K562 (cell line): ENCODE data around the gene TUB. TPM values are rescaled to one million over a fixed set of nuclear protein-coding genes. Genes with fewer than 3 reads are reported as not detected.

Experiments
- ATAC-seq: fragments of 200-7000 bp; cut with Tn5 transposase; 3 replicates; pipeline ENCODE4 v1.9.1; 2020; ENCODE audit warnings: moderate library complexity
- BruUV-seq: library from RNA; stranded (reverse); fragments of 400-500 nt; replicated peaks from 2 replicates; lab custom pipeline; 2021; lab: Mats Ljungman, UMichigan
- CTCF ChIA-PET: fragments of 300-600 bp; formaldehyde crosslinking; extraction: SDS; loops from one replicate; lab custom pipeline; 2021; ENCODE audit warnings: low intra/inter-chr PET ratio; lab: Yijun Ruan, JAX
- POLR2A ChIA-PET: fragments of 300-600, 350-650 bp; sonication (Branson Sonifier 250); formaldehyde crosslinking; extraction: SDS; loops from one replicate; lab custom pipeline; 2021; ENCODE audit warnings: antibody characterized with exemption, inconsistent platforms; lab: Yijun Ruan, JAX
- DNase-seq, 4 experiments: peaks; one replicate each; pipeline versions ENCODE4 v3.0.0 to v3.0.0-alpha.2; 2011 to 2018; ENCODE audit warnings: low spot score in 3 of 4, mixed read lengths in 3 of 4; ENCODE audit errors: extremely low read depth in 1 of 4
- FAIRE-seq: peaks from 2 replicates; lab custom pipeline; 2011; peaks lifted over from hg19 to GRCh38; lab: Jason Lieb, UNC
- H2AFZ ChIP-seq: 2 replicates; pipeline ENCODE4 v1.6.0; 2011; ENCODE audit warnings: low read depth, low read length, control low read depth, inconsistent platforms
- H3K27ac ChIP-seq: fragments of 200-600 bp; 3 replicates; pipeline ENCODE4 v1.8.0; 2011; ENCODE audit warnings: low read depth, mild to moderate bottlenecking, control low read depth, inconsistent platforms, low read length, moderate library complexity, mixed read lengths; ENCODE audit errors: extremely low read depth
- H3K27me3 ChIP-seq, 2 experiments: fragments of 300-600 bp in 1 of 2; 2 replicates in 1 of 2; 3 replicates in 1 of 2; pipeline versions ENCODE4 v1.6.0 to v1.8.0; 2011; ENCODE audit warnings: inconsistent platforms in 2 of 2, low read length in 2 of 2, mild to moderate bottlenecking in 1 of 2, mixed read lengths in 1 of 2, moderate library complexity in 1 of 2; ENCODE audit not compliant: control insufficient read depth in 2 of 2, insufficient read depth in 2 of 2
- H3K36me3 ChIP-seq: fragments of 300-600 bp; 3 replicates; pipeline ENCODE4 v1.8.0; 2011; ENCODE audit warnings: mild to moderate bottlenecking, low read length, inconsistent platforms; ENCODE audit not compliant: control insufficient read depth, insufficient read depth
- H3K4me1 ChIP-seq, 2 experiments: fragments of 200-600 bp in 1 of 2; replicated peaks in 1 of 2; 2 replicates in 1 of 2; 3 replicates in 1 of 2; pipeline versions ENCODE4 v1.5.1 to v1.8.0; 2011; ENCODE audit warnings: inconsistent platforms in 2 of 2, low read length in 2 of 2, mild to moderate bottlenecking in 1 of 2, mixed read lengths in 1 of 2, moderate library complexity in 1 of 2; ENCODE audit not compliant: control insufficient read depth in 2 of 2, insufficient read depth in 2 of 2
- H3K4me2 ChIP-seq: 2 replicates; pipeline ENCODE4 v1.6.1; 2011; ENCODE audit warnings: low read length, control low read depth, inconsistent platforms, mixed read lengths; ENCODE audit not compliant: insufficient read depth
- H3K4me3 ChIP-seq: fragments of 200-600 bp; sonication (generic), shearing (Covaris generic); 2 replicates; pipeline ENCODE4 v1.5.1; 2016; ENCODE audit warnings: control low read depth, inconsistent platforms
- H3K79me2 ChIP-seq: fragments of 200-600 bp; 3 replicates; pipeline ENCODE4 v1.8.0; 2011; ENCODE audit warnings: low read length, inconsistent platforms; ENCODE audit not compliant: control insufficient read depth, insufficient read depth
- H3K9ac ChIP-seq, 2 experiments: 2 replicates each; pipeline versions ENCODE4 v1.6.0 to v1.6.1; 2011; ENCODE audit warnings: low read depth in 2 of 2, low read length in 2 of 2, control low read depth in 1 of 2, inconsistent platforms in 1 of 2, mild to moderate bottlenecking in 1 of 2, mixed read lengths in 1 of 2; ENCODE audit not compliant: insufficient read depth in 1 of 2
- H3K9me1 ChIP-seq: one replicate; pipeline ENCODE4 v1.6.0; 2011; ENCODE audit warnings: inconsistent platforms, mild to moderate bottlenecking, low read length, moderate library complexity; ENCODE audit not compliant: control insufficient read depth, insufficient read depth
- H3K9me3 ChIP-seq: replicated peaks from 2 replicates; pipeline ENCODE4 v1.5.1; 2011; ENCODE audit warnings: low read depth, low read length, inconsistent platforms; ENCODE audit not compliant: control insufficient read depth, insufficient read depth
- H4K20me1 ChIP-seq: replicated peaks from 2 replicates; pipeline ENCODE4 v1.6.1; 2011; ENCODE audit warnings: low read length, inconsistent platforms, mixed read lengths; ENCODE audit not compliant: control insufficient read depth, insufficient read depth
- DNMT1 ChIP-seq: fragments of 450-650 bp; IDR thresholded peaks from 2 replicates; pipeline ENCODE4 v1.6.1; 2016; ENCODE audit warnings: antibody characterized with exemption, mild to moderate bottlenecking
- KLF6 ChIP-seq: fragments of 250-450 bp; sonication (Bioruptor Pico); IDR thresholded peaks from 2 replicates; pipeline ENCODE4 v1.4.0; 2020; ENCODE audit warnings: mild to moderate bottlenecking, moderate library complexity, borderline replicate concordance
- RBM25 ChIP-seq: fragments of 200-400 bp; formaldehyde crosslinking; IDR thresholded peaks from 2 replicates; pipeline ENCODE4 v1.6.1; 2018; ENCODE audit warnings: low read length, low read depth, moderate library complexity; ENCODE audit not compliant: severe bottlenecking
- WGBS: fragments of 100-300 bp; shearing (Covaris generic); methylation state at CpG from one replicate; pipeline ENCODE4 v1.1.6; 2016; ENCODE audit warnings: low coverage, mixed read lengths; ENCODE audit not compliant: insufficient coverage; ENCODE audit errors: missing lambda C conversion rate; 5-methylcytosine and 5-hydroxymethylcytosine counted together
- in situ Hi-C: fragments of 300-500 bp; cut with MboI; formaldehyde crosslinking; loops from 4 replicates; pipeline ENCODE4 v1.15.0; 2018; ENCODE audit warnings: inconsistent platforms, mixed read lengths
- intact Hi-C: fragments of 100-400 bp; cut with micrococcal nuclease; formaldehyde crosslinking; loops from 2 replicates; pipeline ENCODE4 v1.14.2; 2022
- polyA plus RNA-seq, 8 experiments: library from polyadenylated mRNA; depleted of rRNA in 4 of 8; stranded (reverse) in 5 of 8; unstranded in 3 of 8; fragments of >200 nt; fragmentation: Nextera tagmentation in 2 of 8; fragmentation: Illumina TruSeq in 1 of 8; extraction: Ambion mirVana in 2 of 8; extraction: Trizol in 1 of 8; gene quantifications; 2 replicates each; pipeline versions ENCODE4 v1.2.1 to v1.2.3, GENCODE V29; 2011 to 2014; ENCODE audit warnings: inconsistent platforms in 1 of 8, missing spikeins in 1 of 8
- total RNA-seq, 7 experiments: library from RNA; depleted of rRNA in 6 of 7; stranded (reverse); fragments of >200 nt in 6 of 7; fragmentation: Illumina TruSeq in 2 of 7; extraction: Trizol in 2 of 7; gene quantifications; 2 replicates each; pipeline versions ENCODE4 v1.2.1 to v1.2.3, GENCODE V29; 2011 to 2021; ENCODE audit warnings: low replicate concordance in 1 of 7

TUB gene
- total and polyA plus RNA-seq, 9 of the 15 experiments (the other 6 are each of a cell fraction or from before 2014, with no cell fraction given), result not detected

- no peak for TF ChIP-seq DNMT1
These were observed 21.4 kb upstream of the TUB start (continued) for GRCh38 chr11:8059571-8060011.

GRCh38 chr11:8060146-8060719 lies 20.8 kb upstream of the TUB start:
- POLR2A ChIA-PET, result interaction anchor here (0.5 to 2.4 kb wide), 2 partner anchors 9 to 1135 kb away, joined by 3 to 5 read pairs; no protein-coding TSS in a partner anchor
- in situ Hi-C loops (no loop called here), intact Hi-C loops (no loop called here)
- ATAC-seq (no peak), FAIRE-seq (no peak), DNase-seq (no peak)
- no peak overlapping the region for H3K27ac ChIP-seq
- BruUV-seq, result no TSS peak
- no peaks in the 10 kb centered on the region; the same call in 1 of the 2 replicates for H4K20me1 ChIP-seq
- no peaks in the 10 kb centered on the region for H3K36me3 ChIP-seq
- H3K27me3 ChIP-seq, result peaks cover 0 to 46% of the 10 kb centered on the region in 2 experiments; a peak in 3 of 5 replicates
- no peaks in the 10 kb centered on the region for H3K79me2 ChIP-seq
- H3K9me1 ChIP-seq, result no peaks in the 10 kb centered on the region
- 6% methylated on average over 3 of the region's 3 CpGs for WGBS
- no peak for TF ChIP-seq KLF6 (CRISPR knock-in tag)
- TF ChIP-seq RBM25, result peak; percentile 49
- H3K4me2 ChIP-seq, result no peak overlapping the region
- H3K4me3 ChIP-seq, result no peak overlapping the region
- no peak overlapping the region for H2AFZ ChIP-seq
- no peaks in the 10 kb centered on the region for H3K9me3 ChIP-seq
- H3K4me1 ChIP-seq, result no peaks in the 10 kb centered on the region; a peak in 1 of 5 replicates
- CTCF ChIA-PET, result no interaction called here
- H3K9ac ChIP-seq, result no peak overlapping the region
